ENCODE data around the gene TEX14. TPM values are rescaled to one million over a fixed set of nuclear protein-coding genes. Genes with fewer than 3 reads are reported as not detected.
"Not testable (repeated sequence)": the region's sequence is repeated elsewhere in the genome, so short reads cannot be mapped to it uniquely, and the experiment has no call there.

TEX14 gene
- total and polyA plus RNA-seq, 9 donors: 2.1 to 5.1 (median 4.1) TPM

DNA sequence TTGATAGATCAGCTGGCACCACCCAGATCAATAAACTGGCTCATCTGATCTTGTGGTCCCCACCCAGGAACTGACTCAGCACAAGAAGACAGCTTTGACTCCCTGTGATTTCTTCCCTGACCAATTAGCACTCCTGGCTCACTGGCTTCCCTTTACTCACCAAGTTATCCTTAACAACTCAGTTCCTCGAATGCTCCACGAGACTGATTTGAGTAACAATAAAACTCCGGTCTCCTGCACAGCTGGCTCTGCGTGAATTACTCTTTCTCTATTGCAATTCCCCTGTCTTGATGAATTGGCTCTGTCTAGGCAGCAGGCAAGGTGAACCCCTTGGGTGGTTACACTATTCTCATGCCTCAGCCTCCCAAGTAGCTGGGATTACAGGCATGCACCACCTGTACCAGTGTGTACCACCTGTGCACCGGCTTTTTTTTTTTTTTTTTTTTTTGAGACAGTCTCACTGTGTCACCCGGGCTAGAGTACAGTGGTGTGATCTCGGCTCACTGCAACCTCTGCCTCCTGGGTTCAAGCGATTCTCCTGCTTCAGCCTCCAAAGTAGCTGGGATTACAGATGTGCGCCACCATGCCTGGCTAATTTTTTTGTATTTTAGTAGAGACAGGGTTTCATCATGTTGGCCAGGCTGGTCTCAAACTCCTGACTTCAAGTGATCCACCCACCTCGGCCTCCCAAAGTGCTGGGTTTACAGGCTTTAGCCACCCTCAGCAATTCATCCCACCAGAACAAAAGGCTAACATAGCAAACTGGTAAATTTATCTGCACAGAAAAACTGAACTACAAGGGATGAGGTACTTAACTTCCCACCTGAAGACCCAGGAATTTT, 33.7 kb downstream of the TEX14 start:
- not testable (repeated sequence) for DNase-seq; H3K4me3 ChIP-seq (ENCODE audit: low read length)

DNA sequence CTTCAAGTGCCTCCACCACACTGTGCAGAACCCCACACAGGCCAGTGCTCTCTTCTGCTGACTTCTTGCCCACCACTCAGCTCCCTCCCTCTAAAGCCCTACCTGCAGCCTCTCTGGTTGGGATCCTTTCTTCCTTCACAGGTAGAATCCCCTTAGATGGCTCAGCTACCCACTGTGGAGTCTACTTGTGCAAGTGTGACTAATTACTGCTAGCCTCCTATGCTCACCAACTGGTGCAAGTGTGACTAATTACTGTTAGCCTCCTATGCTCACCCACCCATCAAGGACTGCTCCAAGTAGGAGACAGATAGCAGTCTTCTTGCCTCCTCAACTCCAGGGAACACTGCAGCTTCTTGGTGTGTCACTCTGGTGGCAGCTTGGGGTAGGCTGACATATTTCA, 43.6 kb downstream of the TEX14 start:
- H3K27ac ChIP-seq (ENCODE audit: low read length): no peak overlapping the region
- H3K4me3 ChIP-seq (ENCODE audit: low read length): no peak overlapping the region
- no peaks in the 10 kb centered on the region for H3K4me1 ChIP-seq (ENCODE audit: control insufficient read depth, insufficient read depth, low read length)
- H3K36me3 ChIP-seq (ENCODE audit: control insufficient read depth, insufficient read depth, low read length): no peaks in the 10 kb centered on the region
- H3K9me3 ChIP-seq (replicated peaks; ENCODE audit: control insufficient read depth, low read depth, low read length): no peaks in the 10 kb centered on the region
- DNase-seq: no peak
- no peaks in the 10 kb centered on the region for H3K27me3 ChIP-seq (ENCODE audit: control insufficient read depth, insufficient read depth, low read length)

More for the DNA sequence above, 33.7 kb downstream of the TEX14 start:
- peak overlapping the region; percentile 89 for H3K27ac ChIP-seq (ENCODE audit: low read length)
- not testable (repeated sequence) for H3K9me3 ChIP-seq (replicated peaks; ENCODE audit: control insufficient read depth, low read depth, low read length); H3K27me3 ChIP-seq (ENCODE audit: control insufficient read depth, insufficient read depth, low read length); H3K36me3 ChIP-seq (ENCODE audit: control insufficient read depth, insufficient read depth, low read length); H3K4me1 ChIP-seq (ENCODE audit: control insufficient read depth, insufficient read depth, low read length)
- WGBS (ENCODE audit: insufficient coverage): 16% methylated on average over 5 of the region's 10 CpGs

DNA sequence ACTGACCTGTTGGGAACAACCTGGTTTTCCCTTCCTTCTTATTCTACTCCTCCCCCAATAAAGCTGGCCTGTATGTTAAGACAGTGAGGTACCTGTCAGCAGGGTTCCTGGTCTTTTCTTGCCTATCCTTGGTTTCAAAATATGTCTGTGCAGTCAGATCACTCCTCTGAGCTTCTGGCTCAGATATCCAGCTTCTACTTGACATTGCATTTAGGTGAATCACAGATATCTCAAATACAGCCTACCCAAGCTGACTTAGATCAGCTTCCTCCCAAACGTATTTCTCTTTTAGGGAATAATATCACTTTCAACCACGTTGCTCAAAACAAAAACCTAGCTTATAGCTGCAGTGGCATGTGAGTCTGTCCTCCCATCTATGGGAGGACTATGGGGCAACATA, 48.7 kb downstream of the TEX14 start:
- Histone ChIP-seq H3K4me1 (ENCODE audit: control insufficient read depth, insufficient read depth, low read length) (no peaks in the 10 kb centered on the region), H3K36me3 (ENCODE audit: control insufficient read depth, insufficient read depth, low read length) (no peaks in the 10 kb centered on the region), H3K9me3 (replicated peaks; ENCODE audit: control insufficient read depth, low read depth, low read length) (no peaks in the 10 kb centered on the region), H3K4me3 (ENCODE audit: low read length) (no peak overlapping the region), H3K27me3 (ENCODE audit: control insufficient read depth, insufficient read depth, low read length) (no peaks in the 10 kb centered on the region), H3K27ac (ENCODE audit: low read length) (no peak overlapping the region)
- no CpG with 5 or more reads among the region's 2 CpGs for WGBS (ENCODE audit: insufficient coverage)
- no peak for DNase-seq

DNA sequence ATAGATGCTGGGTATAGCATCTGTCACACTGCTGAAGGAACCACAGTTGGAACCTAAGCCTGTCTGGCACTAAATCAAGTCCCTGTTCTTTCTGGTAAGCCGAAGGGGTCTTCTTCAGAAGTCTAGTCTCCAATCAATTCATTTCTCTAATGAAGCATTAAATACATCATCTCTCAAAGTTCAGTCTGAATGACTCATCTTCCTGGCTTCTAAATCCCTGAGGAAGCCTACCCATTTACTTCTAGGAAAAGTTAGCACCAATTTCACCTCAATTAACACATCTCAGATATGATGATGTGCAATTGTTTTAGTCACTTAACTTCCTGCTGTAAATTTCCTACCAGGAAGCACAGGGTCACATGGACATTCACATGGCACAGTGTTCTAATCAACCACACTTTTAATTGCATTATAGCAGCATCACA, 49.9 kb downstream of the TEX14 start:
- H3K4me3 ChIP-seq (ENCODE audit: low read length): no peak overlapping the region
- no peak for DNase-seq
- no peaks in the 10 kb centered on the region for H3K9me3 ChIP-seq (replicated peaks; ENCODE audit: control insufficient read depth, low read depth, low read length)
- WGBS (ENCODE audit: insufficient coverage): 83% methylated on average over 1 of the region's 1 CpG
- H3K4me1 ChIP-seq (ENCODE audit: control insufficient read depth, insufficient read depth, low read length): no peaks in the 10 kb centered on the region
- no peak overlapping the region for H3K27ac ChIP-seq (ENCODE audit: low read length)
- no peaks in the 10 kb centered on the region for H3K36me3 ChIP-seq (ENCODE audit: control insufficient read depth, insufficient read depth, low read length)
- H3K27me3 ChIP-seq (ENCODE audit: control insufficient read depth, insufficient read depth, low read length): no peaks in the 10 kb centered on the region

DNA sequence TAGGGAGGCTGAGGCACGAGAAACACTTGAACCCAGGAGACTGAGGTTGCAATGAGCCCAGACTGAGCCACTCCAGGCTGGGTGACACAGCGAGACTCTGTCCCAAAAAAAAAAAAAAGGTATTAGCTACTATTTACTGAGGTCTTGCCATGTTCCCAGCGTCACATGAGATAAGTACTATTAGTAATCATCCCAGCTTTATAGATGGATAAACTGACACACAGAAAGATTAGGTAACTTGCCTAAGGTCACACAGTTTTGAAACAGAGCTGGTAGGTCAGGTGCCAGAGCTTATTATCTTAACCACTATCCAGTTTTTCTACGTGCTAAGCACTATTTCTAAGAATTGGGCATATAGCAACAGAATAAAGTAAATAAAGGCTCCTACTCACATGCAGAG, 51.6 kb downstream of the TEX14 start:
- Histone ChIP-seq H3K4me1 (ENCODE audit: control insufficient read depth, insufficient read depth, low read length) (no peaks in the 10 kb centered on the region), H3K27ac (ENCODE audit: low read length) (no peak overlapping the region), H3K9me3 (replicated peaks; ENCODE audit: control insufficient read depth, low read depth, low read length) (no peaks in the 10 kb centered on the region), H3K4me3 (ENCODE audit: low read length) (no peak overlapping the region), H3K36me3 (ENCODE audit: control insufficient read depth, insufficient read depth, low read length) (no peaks in the 10 kb centered on the region), H3K27me3 (ENCODE audit: control insufficient read depth, insufficient read depth, low read length) (no peaks in the 10 kb centered on the region)
- DNase-seq: no peak
- WGBS (ENCODE audit: insufficient coverage): 70% methylated on average over 1 of the region's 4 CpGs

DNA sequence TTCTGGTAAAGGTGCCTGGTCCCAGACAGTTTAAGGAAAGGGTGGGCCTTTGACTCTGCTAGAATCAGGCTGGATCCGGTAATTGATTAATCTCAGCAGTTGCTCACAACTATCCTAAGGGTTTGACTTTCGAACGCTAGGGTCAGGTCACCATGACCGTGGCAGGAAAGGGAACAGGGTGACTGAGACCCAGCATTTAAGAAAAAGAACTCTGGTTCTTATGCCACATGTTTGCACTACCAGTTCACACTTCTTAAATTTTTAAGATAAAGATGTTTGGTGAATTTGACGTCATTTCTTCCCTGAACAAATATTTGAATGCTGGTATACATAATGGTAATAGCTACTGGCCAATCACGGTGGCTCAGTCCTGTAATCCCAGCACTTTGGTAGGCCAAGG, 52.2 kb downstream of the TEX14 start:
- Histone ChIP-seq H3K27me3 (ENCODE audit: control insufficient read depth, insufficient read depth, low read length) (no peaks in the 10 kb centered on the region), H3K9me3 (replicated peaks; ENCODE audit: control insufficient read depth, low read depth, low read length) (no peaks in the 10 kb centered on the region), H3K27ac (ENCODE audit: low read length) (no peak overlapping the region), H3K36me3 (ENCODE audit: control insufficient read depth, insufficient read depth, low read length) (no peaks in the 10 kb centered on the region), H3K4me3 (ENCODE audit: low read length) (no peak overlapping the region), H3K4me1 (ENCODE audit: control insufficient read depth, insufficient read depth, low read length) (no peaks in the 10 kb centered on the region)
- DNase-seq: no peak
- 70% methylated on average over 4 of the region's 6 CpGs for WGBS (ENCODE audit: insufficient coverage)

DNA sequence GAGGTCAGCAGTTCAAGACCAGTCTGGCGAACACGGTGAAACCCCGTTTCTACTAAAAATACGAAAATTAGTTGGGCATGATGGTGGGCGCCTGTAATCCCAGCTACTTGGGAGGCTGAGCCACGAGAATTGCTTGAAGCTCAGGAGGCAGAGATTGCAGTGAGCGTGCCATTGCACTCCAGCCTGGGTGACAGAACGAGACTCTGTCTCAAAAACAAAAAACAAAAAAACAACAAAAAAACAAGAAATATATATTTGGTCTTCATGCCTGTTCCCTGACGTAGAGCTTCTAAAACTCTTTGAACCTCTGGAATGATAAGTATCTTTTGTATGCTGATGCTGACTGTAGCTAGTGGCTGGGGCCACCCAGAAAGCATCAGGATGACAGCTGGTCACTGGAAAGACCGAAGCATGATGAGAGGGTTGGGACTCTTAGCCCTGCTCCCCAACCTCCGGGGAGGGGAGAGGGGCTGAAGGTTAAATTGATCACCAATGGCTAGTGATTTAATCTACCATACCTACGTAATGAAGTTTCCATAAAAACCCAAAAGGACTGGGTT, 54.8 kb downstream of the TEX14 start:
- Histone ChIP-seq H3K36me3 (ENCODE audit: control insufficient read depth, insufficient read depth, low read length) (no peaks in the 10 kb centered on the region), H3K4me3 (ENCODE audit: low read length) (no peak overlapping the region), H3K4me1 (ENCODE audit: control insufficient read depth, insufficient read depth, low read length) (peaks cover 5% of the 10 kb centered on the region), H3K27ac (ENCODE audit: low read length) (no peak overlapping the region), H3K27me3 (ENCODE audit: control insufficient read depth, insufficient read depth, low read length) (no peaks in the 10 kb centered on the region), H3K9me3 (replicated peaks; ENCODE audit: control insufficient read depth, low read depth, low read length) (no peaks in the 10 kb centered on the region)
- no peak for DNase-seq
- WGBS (ENCODE audit: insufficient coverage): 86% methylated on average over 8 of the region's 12 CpGs

DNA sequence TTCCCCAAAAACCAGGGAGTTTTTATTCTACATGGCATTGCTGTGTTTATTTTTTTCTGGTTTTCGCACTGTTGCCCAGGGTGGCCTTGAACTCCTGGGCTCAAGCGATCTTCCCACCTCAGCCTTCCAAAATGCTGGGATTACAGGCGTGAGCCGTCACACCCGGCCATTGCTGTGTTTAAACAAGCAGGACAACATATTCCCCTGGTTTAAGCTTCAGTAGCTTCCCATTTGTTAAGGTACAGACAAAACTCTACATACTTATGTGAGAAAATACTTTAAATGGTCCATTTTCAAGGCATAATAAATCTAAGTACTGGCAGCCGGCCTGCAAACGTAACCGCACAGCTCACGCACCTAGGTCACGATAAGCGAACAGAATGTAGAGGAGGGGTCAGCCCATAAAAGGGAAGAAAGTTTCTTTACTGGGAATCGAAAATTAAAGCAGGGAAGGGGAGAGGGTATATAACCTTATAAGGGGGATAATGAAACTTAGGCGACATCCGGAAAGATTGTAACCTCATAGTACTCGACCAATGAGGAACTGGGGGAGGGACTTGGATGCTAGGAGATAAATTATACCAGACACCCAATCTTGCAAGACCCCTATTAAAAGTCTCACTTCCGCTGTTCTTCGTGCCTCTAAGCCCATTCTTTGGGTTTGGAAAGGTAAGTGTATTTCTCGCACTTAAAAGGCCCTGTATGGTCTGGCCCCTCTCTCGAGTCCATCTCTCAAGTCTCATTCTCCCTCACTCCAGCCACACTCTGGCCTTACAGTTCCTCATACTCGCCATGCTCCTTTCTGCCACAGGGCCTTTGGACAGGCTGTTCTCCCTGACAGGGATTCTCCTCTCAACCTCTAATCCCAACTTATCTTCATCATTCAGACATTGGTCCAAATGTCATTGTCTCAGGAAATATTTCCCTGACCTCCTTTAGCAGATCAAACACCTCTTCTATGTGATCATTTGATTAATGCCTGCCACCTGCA, 59.2 kb downstream of the TEX14 start:
- WGBS (ENCODE audit: insufficient coverage): 91% methylated on average over 6 of the region's 20 CpGs
- H3K9me3 ChIP-seq (replicated peaks; ENCODE audit: control insufficient read depth, low read depth, low read length): no peaks in the 10 kb centered on the region
- H3K4me1 ChIP-seq (ENCODE audit: control insufficient read depth, insufficient read depth, low read length): peaks cover 8% of the 10 kb centered on the region
- H3K4me3 ChIP-seq (ENCODE audit: low read length): peak overlapping the region; percentile 45
- H3K27me3 ChIP-seq (ENCODE audit: control insufficient read depth, insufficient read depth, low read length): no peaks in the 10 kb centered on the region
- peak overlapping the region; percentile 94 for H3K27ac ChIP-seq (ENCODE audit: low read length)
- H3K36me3 ChIP-seq (ENCODE audit: control insufficient read depth, insufficient read depth, low read length): no peaks in the 10 kb centered on the region
- peak; percentile 17 for DNase-seq

DNA sequence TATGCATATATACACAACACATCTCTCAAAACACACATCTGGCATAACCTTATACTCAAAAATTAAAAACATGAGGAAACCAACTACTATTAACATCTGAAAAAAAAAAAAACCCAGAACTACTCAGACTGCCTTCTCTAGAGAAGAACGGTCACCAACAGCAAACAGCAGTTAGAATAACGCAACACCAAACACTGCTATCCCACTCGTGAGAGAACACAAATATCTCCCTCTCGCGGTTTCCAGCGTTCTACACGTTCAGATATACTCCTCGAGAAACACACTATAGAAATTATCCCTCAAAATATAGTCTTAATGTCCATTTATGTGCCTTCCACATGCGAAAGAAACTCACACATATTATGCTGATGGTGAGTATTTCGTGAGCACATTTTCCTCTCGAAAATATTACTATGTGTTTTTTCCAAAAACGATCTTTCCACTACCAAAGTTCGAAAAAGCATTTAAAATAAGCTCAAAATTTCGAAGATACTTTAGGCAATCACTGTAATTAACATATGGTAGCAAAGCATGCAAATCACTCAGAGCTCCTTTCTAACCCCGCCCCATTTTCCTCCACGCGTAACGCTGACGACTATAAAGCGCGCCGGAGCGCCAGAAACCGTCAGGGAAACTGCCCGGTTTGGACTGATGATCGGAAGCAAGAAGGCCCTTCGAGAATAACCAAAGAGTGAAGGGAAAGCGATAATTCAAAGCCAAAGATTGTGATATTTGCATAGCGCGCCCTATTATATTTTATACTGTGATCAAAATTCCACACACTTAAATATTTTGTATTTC, 60.1 kb downstream of the TEX14 start:
- WGBS (ENCODE audit: insufficient coverage): 0% methylated on average over 13 of the region's 30 CpGs
- peaks cover 8% of the 10 kb centered on the region for H3K4me1 ChIP-seq (ENCODE audit: control insufficient read depth, insufficient read depth, low read length)
- H3K27me3 ChIP-seq (ENCODE audit: control insufficient read depth, insufficient read depth, low read length): no peaks in the 10 kb centered on the region
- peak overlapping the region; percentile 94 for H3K27ac ChIP-seq (ENCODE audit: low read length)
- H3K36me3 ChIP-seq (ENCODE audit: control insufficient read depth, insufficient read depth, low read length): no peaks in the 10 kb centered on the region
- H3K4me3 ChIP-seq (ENCODE audit: low read length): peak overlapping the region; percentile 45
- H3K9me3 ChIP-seq (replicated peaks; ENCODE audit: control insufficient read depth, low read depth, low read length): no peaks in the 10 kb centered on the region
- peak; percentile 99 for DNase-seq

All from muscle of leg (tissue), 11 donors.